HG03469 (cell line): ENCODE data around the gene NPAS1.

Experiments
- ATAC-seq: cut with Tn5 transposase; IDR thresholded peaks from one replicate; pipeline ENCODE4 v1.9.1; 2021; ENCODE audit warnings: mild to moderate bottlenecking, moderate library complexity, moderate number of reproducible peaks; ENCODE audit not compliant: unreplicated experiment

Gene NPAS1

DNA sequence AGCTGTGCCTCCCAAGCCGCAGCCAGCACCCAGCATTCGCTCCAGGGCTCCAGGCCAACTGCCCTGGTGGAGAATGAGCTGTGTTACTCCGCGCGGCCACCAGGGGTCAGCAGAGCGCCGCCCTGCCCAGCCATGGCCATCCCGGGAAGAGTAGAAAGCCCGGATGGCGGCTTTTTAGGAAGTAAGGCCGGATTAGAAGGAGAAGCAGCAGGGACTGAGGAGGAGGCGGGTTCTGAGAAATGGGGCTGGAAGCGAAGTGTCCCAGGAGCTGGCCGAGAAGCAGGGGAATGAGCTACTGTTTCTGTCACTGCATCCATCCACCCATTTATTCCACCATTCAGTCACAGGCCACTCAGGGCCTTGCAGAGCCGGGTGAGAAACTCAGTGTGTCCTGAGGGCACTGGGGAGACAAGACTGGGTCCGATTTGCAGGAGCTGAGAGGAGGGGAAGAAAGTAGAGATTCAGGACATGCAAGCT lies 6.6 kb upstream of the NPAS1 start:
- no peak for ATAC-seq

DNA sequence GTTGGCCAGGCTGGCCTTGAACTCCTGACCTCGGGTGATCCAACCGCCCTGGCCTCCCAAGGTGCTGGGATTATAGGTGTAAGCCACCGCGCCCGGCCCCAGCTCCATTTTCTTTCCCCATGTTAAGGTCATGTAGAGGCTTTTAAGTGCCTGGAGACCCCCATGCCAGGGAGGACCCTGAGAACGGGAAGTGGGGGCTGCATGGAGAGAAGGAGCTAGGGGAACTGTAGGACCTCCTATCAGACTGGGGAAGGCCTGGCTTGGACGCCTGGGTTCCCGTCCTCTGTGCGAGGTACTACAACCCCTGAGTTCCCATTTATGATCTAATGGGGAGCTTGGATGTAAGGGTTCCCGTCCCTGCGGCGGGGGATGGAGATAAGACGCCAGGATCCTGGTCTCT lies 714 bp upstream of the NPAS1 start:
- no peak for ATAC-seq

DNA sequence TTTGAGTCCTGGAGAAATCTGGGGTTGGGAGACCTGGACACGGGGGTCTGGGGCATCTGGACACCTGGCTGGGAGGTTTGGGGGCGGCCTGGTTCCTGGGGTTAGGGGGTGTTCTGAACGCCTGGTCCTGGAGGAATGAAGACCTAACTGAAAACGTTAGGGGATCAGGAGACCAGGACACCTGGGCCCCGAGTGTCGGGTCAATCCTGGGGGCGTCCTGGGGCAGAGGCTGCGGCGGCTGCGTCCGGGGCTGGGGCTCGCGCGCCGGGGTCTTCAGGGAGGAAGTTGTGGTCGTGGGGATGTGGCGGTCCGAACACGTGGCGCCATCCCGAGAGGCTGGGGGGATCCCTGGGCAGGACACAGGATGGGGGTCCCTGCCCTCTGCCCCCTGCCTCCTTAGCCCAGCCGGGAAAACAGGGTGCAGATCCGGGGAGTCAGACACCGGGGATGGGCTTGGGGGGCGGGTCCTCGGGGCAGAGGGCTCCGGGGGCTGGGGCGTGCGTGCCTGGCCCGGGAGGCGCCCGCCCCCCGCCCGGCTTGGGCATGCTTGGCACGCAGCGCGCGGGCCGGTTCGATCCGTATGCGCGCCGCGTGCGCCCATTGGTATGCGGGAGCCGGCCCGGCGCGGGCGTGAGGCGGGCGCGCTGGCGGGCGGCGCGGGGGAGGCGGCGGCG lies 632 bp downstream of the NPAS1 start:
- ATAC-seq, result no peak

DNA sequence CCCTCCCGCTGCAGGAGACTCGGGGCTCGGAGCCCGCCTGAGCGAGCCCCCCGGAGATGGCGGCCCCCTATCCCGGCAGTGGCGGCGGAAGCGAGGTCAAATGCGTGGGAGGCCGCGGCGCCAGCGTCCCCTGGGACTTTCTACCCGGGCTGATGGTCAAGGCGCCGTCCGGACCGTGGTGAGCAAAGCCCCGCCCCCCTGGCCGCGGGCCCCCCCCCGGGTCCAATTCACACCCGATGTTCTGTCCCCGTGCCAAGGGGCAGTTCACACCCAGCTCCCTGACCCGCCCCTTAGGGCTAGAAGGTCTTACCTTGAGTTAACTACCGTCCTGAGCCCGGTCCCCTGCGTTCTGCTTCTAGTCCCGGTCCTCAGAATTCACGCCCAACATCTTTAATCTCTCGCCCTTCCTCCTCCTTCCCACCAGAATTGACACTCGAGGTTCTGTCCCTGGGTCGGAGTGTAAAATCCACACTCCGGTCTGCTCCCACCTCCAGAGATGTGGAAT lies 1.4 kb downstream of the NPAS1 start:
- no peak for ATAC-seq

- no peak for ATAC-seq
Measured at GRCh38 chr19:47021536-47022139, 2.0 kb downstream of the NPAS1 start.

- ATAC-seq, result no peak
Measured at GRCh38 chr19:47022140-47022536, 2.5 kb downstream of the NPAS1 start.

DNA sequence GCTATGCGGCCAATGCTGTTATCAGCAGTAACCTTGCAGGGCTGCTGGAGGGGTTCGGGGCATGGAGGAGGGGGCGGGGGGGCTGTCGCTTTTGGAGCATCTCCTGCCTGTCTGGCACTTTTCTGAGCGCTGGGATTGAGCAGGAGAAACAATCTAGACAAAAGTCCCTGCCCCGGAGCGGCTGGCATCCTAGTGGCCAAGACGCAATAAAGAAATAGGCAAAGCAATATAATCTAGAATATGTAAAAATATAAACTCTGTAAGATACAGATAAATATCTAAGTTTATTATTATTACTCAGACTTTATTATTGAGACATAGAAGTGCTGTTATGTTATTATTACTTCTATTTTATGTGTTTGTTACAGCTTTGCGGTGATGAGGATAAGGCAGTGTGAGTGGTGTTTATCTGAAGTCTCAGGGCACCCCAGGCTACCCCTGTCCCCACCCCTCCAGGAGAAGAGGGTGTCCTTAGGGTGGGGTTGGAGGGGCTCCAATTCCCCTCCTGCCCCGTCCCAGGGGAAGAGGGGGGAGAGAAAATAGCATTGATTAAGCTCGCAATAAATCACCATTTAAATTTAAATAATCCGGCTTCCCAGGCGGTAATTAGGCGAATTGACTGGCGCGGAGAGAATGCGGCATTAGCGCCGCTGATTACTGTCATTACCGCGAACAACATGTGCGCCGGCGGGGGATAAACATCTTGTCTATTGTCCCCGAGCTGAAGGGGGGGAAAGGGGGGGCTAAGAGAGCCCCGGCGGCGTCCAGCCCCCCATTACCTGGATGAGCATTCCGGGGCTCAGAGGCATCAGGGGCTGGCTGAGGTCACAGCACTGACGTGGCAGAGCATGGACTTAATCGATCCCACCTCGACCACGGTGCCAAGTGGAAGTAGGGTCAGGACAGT lies 3.2 kb downstream of the NPAS1 start:
- ATAC-seq, result no peak

- no peak for ATAC-seq
Measured at GRCh38 chr19:47023448-47023794, 3.8 kb downstream of the NPAS1 start.

DNA sequence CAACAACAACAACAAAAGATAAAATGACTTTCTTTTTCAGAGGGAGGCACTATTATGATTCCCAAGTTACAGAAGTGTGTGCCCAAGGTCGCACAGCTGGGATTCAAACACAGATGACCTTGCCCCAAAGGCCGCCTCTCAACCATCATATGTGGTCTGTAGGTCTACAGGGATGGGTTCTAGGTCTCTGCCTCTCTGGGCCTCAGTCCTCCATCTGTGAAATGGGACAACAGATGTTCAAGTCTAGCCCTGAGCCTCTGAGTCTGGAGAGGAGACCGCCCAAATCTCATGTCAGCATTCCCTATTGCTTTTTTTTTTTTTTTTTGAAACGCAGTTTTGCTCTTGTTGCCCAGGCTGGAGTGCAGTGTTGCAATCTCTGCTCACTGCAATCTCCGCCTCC lies 4.9 kb downstream of the NPAS1 start:
- ATAC-seq, result no peak

GRCh38 chr19:47026156-47026555 lies 6.5 kb downstream of the NPAS1 start:
- no peak for ATAC-seq

DNA sequence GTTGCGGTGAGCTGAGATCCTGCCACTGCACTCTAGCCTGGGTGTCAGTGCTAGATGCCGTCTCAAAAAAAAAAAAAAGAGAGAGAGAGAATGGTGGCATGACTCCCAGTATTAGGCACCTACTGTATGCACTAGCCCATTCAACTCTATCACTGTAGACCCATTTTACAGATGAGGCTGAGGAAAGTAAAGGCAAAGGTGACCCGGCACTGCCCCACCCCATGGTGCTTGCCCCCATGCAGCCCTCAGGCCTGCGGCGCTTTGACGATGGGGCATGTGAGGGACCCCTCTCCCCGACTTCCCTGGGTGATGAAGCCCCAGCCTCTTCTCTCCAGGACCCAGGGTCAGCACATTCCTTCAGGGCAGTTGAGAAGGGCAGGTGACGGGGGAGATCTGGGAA lies 7.3 kb downstream of the NPAS1 start:
- ATAC-seq, result no peak

DNA sequence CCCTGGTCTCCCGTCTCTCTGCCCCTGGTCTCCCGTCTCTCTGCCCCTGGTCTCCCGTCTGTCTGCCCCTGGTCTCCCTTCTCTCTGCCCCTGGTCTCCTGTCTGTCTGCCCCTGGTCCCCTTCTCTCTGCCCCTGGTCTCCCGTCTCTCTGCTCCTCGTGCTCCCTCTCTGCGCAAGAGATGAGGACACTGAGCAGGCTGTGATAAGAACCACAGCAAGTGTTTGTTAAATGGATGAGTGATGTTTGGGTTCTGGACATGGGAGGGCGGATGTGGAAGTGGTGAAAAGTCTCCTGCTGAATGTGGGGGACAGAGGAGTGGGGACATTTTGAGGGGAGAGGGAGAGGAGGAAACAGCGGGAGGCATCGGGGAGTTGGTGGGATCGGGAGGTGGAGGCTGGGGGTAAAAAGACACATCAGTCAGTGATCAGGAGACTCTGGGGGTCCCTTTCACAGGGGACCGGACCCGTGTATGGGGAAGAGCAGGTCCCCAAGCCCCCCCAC lies 8.0 kb downstream of the NPAS1 start:
- ATAC-seq, result no peak

DNA sequence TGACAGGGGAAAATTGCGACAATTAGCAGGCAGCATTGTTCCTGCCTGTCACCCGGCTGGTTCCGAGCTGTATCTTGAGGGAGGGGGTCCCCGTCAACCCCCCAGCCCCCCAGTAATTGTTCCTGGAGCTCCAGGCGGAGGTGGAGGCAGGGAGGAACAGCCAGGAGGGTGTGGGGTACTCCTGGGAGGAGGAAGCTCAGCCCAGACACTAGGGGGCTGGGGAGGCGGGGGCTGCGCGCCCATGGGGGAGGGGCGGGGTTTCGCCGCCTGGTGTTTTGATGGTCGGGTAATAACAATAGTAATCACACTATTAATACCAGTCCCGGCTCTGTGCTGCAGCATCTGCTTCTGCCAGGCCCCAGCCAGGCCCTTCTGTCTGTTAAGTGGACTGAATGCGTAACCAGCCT lies 8.6 kb downstream of the NPAS1 start:
- no peak for ATAC-seq

DNA sequence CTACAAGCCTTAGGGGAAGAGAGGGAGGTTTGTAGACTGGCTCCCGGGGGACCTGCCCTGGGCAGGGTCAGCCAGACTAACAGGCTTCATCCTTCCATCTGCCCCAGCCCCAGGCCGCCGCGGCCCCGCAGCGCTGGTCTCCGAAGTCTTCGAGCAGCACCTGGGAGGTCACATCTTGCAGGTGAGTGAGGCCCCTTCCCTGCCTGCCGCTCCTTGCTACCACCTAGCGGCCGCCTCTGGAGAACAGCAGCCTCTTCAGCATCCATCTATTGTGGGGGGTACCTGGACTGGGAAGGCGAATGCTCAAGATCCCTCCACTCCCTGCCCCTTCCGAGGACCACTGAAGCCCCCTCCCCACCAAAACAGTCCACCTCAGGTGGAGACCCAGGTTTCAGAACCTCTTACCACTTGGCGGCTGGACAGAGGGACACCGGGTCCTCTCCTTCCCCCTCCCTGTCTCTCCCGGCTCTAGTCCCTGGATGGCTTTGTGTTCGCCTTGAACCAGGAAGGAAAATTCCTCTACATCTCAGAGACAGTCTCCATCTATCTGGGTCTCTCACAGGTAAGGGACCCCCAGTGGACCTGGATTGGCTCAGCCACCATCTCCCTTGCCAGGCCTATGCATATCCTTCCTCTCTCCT lies 12.7 kb downstream of the NPAS1 start:
- no peak for ATAC-seq

DNA sequence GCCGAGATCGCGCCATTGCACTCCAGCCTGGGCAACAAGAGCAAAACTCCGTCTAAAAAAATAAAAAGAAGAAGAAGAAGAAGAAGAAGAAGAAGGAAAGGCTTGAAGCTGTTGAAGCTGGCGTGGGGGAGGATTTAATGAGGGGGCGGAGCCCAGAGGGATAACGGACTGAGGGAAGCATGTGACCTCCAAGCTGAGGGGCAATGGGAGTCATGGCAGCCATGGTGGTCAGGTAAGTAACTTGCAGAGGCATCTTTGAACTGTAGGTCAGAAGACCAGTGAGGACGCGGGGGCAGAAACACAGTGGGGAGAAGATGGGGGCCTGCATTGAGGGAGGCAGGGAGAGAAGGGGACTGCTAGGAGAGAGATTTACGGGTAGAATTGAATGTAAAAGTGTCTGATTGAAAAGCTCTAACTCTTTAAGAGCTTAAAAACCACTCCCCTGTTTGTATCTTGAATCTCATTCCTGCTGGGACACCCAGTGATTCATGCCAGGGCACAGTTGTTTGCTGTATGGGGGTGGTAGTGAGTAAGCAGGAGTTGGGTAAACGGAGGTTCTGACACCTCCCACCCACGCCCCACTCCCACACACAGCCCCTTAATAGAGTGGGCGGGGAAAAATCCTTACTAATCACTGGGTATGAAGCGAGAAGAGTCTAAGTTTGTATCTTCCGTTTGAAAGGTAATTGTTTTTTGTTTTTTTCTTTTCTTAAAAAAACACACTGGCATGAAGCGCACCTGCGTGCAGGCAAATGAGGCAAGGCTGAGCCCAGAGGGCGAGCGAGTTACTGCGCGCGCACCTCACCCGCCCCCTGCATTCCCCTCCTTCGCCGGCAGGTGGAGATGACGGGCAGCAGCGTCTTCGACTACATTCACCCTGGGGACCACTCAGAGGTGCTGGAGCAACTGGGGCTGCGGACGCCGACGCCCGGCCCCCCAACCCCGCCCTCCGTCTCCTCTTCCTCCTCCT lies 15.8 kb downstream of the NPAS1 start:
- ATAC-seq, result no peak

- ATAC-seq, result no peak
Measured at GRCh38 chr19:47036097-47036651, 16.5 kb downstream of the NPAS1 start.

GRCh38 chr19:47037766-47038165 lies 18.1 kb downstream of the NPAS1 start:
- ATAC-seq, result no peak

- ATAC-seq, result no peak
Measured at GRCh38 chr19:47039239-47039874, 19.7 kb downstream of the NPAS1 start.

- ATAC-seq, result no peak
Measured at GRCh38 chr19:47040869-47041268, 21.2 kb downstream of the NPAS1 start.
